SU-DHL-6 (cell line): ENCODE measurements around the gene LHX4.

Source experiments
- CTCF ChIP-seq: fragments of 200-600 bp; sonication (generic); IDR thresholded peaks from one replicate; pipeline ENCODE4 v1.5.1; 2017; ENCODE audit warnings: antibody characterized with exemption, mild to moderate bottlenecking, low read length, moderate library complexity; ENCODE audit not compliant: insufficient read depth, poor library complexity, severe bottlenecking
- EZH2phosphoT487 ChIP-seq: fragments of 200-600 bp; sonication (generic), shearing (Covaris generic); conservative IDR thresholded peaks from 2 replicates; pipeline ENCODE4 v1.6.1; 2018; ENCODE audit warnings: mild to moderate bottlenecking, antibody characterized with exemption, low read length, moderate library complexity, mixed read lengths

- no peak for TF ChIP-seq CTCF
- TF ChIP-seq EZH2phosphoT487, result no peak
Observed at GRCh38 chr1:180278194-180278515, 48.1 kb downstream of the LHX4 start.
